IMR-90 (cell line): ENCODE measurements around the gene CTSH. TPM values are rescaled to one million over a fixed set of nuclear protein-coding genes. Genes with fewer than 3 reads are reported as not detected.

ENCODE experiments used
- ATAC-seq: fragments of 200-7000 bp; cut with Tn5 transposase; 2 replicates; pipeline ENCODE4 v1.9.1; 2020; ENCODE audit warnings: low read depth, mild to moderate bottlenecking, moderate library complexity
- BruUV-seq: library from RNA; stranded (reverse); fragments of 400-500 nt; replicated peaks from 2 replicates; lab custom pipeline; 2021; lab: Mats Ljungman, UMichigan
- CTCF ChIA-PET: fragments of 300-600 bp; formaldehyde crosslinking; extraction: SDS; loops from one replicate; lab custom pipeline; 2021; ENCODE audit warnings: antibody characterized with exemption; lab: Yijun Ruan, JAX
- POLR2A ChIA-PET: fragments of 300-600 bp; sonication (Branson Sonifier 250); formaldehyde crosslinking; loops from one replicate; lab custom pipeline; 2022; ENCODE audit warnings: antibody characterized with exemption; ENCODE audit not compliant: unreplicated experiment; lab: Charles Lee
- DNase-seq: peaks from one replicate; pipeline ENCODE4 v3.0.0; 2013
- H2AFZ ChIP-seq: replicated peaks from 2 replicates; pipeline ENCODE3; 2013; ENCODE audit warnings: low read length, mild to moderate bottlenecking; ENCODE audit not compliant: poor library complexity
- H2AK5ac ChIP-seq: 2 replicates; pipeline ENCODE4 v1.6.1; 2013; ENCODE audit warnings: low read depth, low read length, inconsistent platforms
- H2AK9ac ChIP-seq: replicated peaks from 2 replicates; pipeline ENCODE3; 2013; ENCODE audit warnings: mild to moderate bottlenecking, low read depth, low read length, moderate library complexity; ENCODE audit not compliant: poor library complexity
- H2BK120ac ChIP-seq: 2 replicates; pipeline ENCODE4 v1.6.1; 2013; ENCODE audit warnings: low read depth, low read length, inconsistent platforms
- H2BK15ac ChIP-seq: 3 replicates; pipeline ENCODE4 v1.6.1; 2013; ENCODE audit warnings: low read depth, low read length, inconsistent platforms
- H2BK20ac ChIP-seq: 2 replicates; pipeline ENCODE4 v1.6.1; 2013; ENCODE audit warnings: low read depth, mild to moderate bottlenecking, inconsistent platforms, low read length, moderate library complexity
- H2BK5ac ChIP-seq: 2 replicates; pipeline ENCODE4 v1.6.1; 2013; ENCODE audit warnings: mild to moderate bottlenecking, low read depth, low read length, inconsistent platforms; ENCODE audit not compliant: poor library complexity, severe bottlenecking
- H3K14ac ChIP-seq: replicated peaks from 2 replicates; pipeline ENCODE4 v1.6.1; 2013; ENCODE audit warnings: low read depth, low read length, inconsistent platforms
- H3K18ac ChIP-seq: 2 replicates; pipeline ENCODE4 v1.6.1; 2013; ENCODE audit warnings: low read depth, low read length, control low read depth
- H3K23ac ChIP-seq: 2 replicates; pipeline ENCODE4 v1.6.1; 2013; ENCODE audit warnings: low read depth, low read length, inconsistent platforms
- H3K27ac ChIP-seq: 2 replicates; pipeline ENCODE4 v1.5.1; 2013; ENCODE audit warnings: mild to moderate bottlenecking, control low read depth, low read length; ENCODE audit not compliant: insufficient read depth
- H3K27me3 ChIP-seq: 2 replicates; pipeline ENCODE4 v1.6.1; 2013; ENCODE audit warnings: low read length; ENCODE audit not compliant: control insufficient read depth, insufficient read depth
- H3K36me3 ChIP-seq: 2 replicates; pipeline ENCODE4 v1.6.1; 2013; ENCODE audit warnings: low read length, mixed read lengths; ENCODE audit not compliant: control insufficient read depth, insufficient read depth
- H3K4ac ChIP-seq: 2 replicates; pipeline ENCODE4 v1.6.1; 2013; ENCODE audit warnings: low read depth, low read length, inconsistent platforms
- H3K4me1 ChIP-seq: 2 replicates; pipeline ENCODE4 v1.6.1; 2013; ENCODE audit warnings: low read length, mixed read lengths; ENCODE audit not compliant: control insufficient read depth, insufficient read depth
- H3K4me2 ChIP-seq: 2 replicates; pipeline ENCODE4 v1.6.1; 2013; ENCODE audit warnings: low read depth, mild to moderate bottlenecking, control low read depth, low read length, moderate library complexity
- H3K4me3 ChIP-seq: 2 replicates; pipeline ENCODE4 v1.5.1; 2013; ENCODE audit warnings: low read depth, mild to moderate bottlenecking, control low read depth, low read length, moderate library complexity; ENCODE audit not compliant: insufficient read depth
- H3K56ac ChIP-seq: 2 replicates; pipeline ENCODE4 v1.6.1; 2013; ENCODE audit warnings: low read length, inconsistent platforms; ENCODE audit not compliant: insufficient read depth; ENCODE audit errors: extremely low read depth
- H3K79me1 ChIP-seq, 2 experiments: 2 replicates each; pipeline ENCODE4 v1.6.1; 2013; ENCODE audit warnings: low read length in 2 of 2, inconsistent platforms in 1 of 2, low read depth in 1 of 2
- H3K9ac ChIP-seq: 2 replicates; pipeline ENCODE4 v1.6.1; 2013; ENCODE audit warnings: low read depth, low read length, control low read depth
- H3K9me1 ChIP-seq: 2 replicates; pipeline ENCODE4 v1.6.1; 2013; ENCODE audit warnings: low read length, inconsistent platforms; ENCODE audit not compliant: insufficient read depth
- H3K9me3 ChIP-seq: 2 replicates; pipeline ENCODE4 v1.6.1; 2013; ENCODE audit warnings: low read length; ENCODE audit not compliant: control insufficient read depth, insufficient read depth
- H4K20me1 ChIP-seq: 2 replicates; pipeline ENCODE4 v1.6.1; 2013; ENCODE audit warnings: low read length, inconsistent platforms; ENCODE audit not compliant: insufficient read depth
- H4K5ac ChIP-seq: 2 replicates; pipeline ENCODE4 v1.6.1; 2013; ENCODE audit warnings: mild to moderate bottlenecking, low read depth, low read length, control low read depth
- H4K8ac ChIP-seq, 2 experiments: 2 replicates each; pipeline ENCODE4 v1.6.1; 2013; ENCODE audit warnings: low read depth in 2 of 2, low read length in 2 of 2, control low read depth in 1 of 2, inconsistent platforms in 1 of 2
- H4K91ac ChIP-seq: 2 replicates; pipeline ENCODE4 v1.6.1; 2013; ENCODE audit warnings: low read depth, low read length, inconsistent platforms; ENCODE audit not compliant: insufficient read depth
- CTCF ChIP-seq: conservative IDR thresholded peaks from 2 replicates; pipeline ENCODE4 v1.5.1; 2012; ENCODE audit warnings: mild to moderate bottlenecking, low read depth, low read length, improper control_type of control experiment
- FOS ChIP-seq: fragments of 150-350 bp; IDR thresholded peaks from 2 replicates; pipeline ENCODE4 v1.6.1; 2016; ENCODE audit warnings: low read depth, low read length
- MAFK ChIP-seq: IDR thresholded peaks from 2 replicates; pipeline ENCODE4 v1.6.1; 2012; ENCODE audit warnings: low read depth, low read length, improper control_type of control experiment
- SMC3 ChIP-seq: fragments of 150-350 bp; IDR thresholded peaks from 2 replicates; pipeline ENCODE4 v1.6.1; 2016; ENCODE audit warnings: low read depth, mild to moderate bottlenecking, antibody characterized with exemption, low read length, moderate library complexity
- WGBS, 2 experiments: methylation state at CpG; one replicate each; pipeline versions ENCODE4 v1.1.5 to v1.1.7; 2013; ENCODE audit warnings: missing lambda C conversion rate in 2 of 2; ENCODE audit not compliant: insufficient read length in 1 of 2; ENCODE audit errors: extremely low coverage in 2 of 2; 5-methylcytosine and 5-hydroxymethylcytosine counted together
- dilution Hi-C: fragments of 300-500 bp; cut with HindIII; formaldehyde crosslinking; loops from one replicate; pipeline ENCODE4 v1.14.3; 2018; ENCODE audit warnings: low sequenced_read_pairs; ENCODE audit not compliant: unreplicated experiment
- in situ Hi-C: fragments of 300-500 bp; cut with MboI; formaldehyde crosslinking; loops from 3 replicates; pipeline ENCODE4 v1.14.3; 2019; ENCODE audit warnings: low sequenced_read_pairs, inconsistent platforms, mixed read lengths
- intact Hi-C: fragments of 100-400 bp; cut with micrococcal nuclease; formaldehyde crosslinking; loops from 2 replicates; pipeline ENCODE4 v1.10.0; 2022
- polyA plus RNA-seq, 3 experiments: library from polyadenylated mRNA; depleted of rRNA; stranded (reverse); fragments of >200 nt; gene quantifications; 2 replicates each; pipeline ENCODE4 v1.2.3, GENCODE V29; 2012; ENCODE audit warnings: low replicate concordance in 1 of 3
- total RNA-seq: library from RNA; depleted of rRNA; stranded (reverse); fragments of >200 nt; gene quantifications from 2 replicates; pipeline ENCODE4 v1.2.3, GENCODE V29; 2012

Gene CTSH
- total and polyA plus RNA-seq, 2 of the 4 experiments (the other 2 are of a cell fraction): 11.7 to 13.9 TPM

GRCh38 chr15:78907577-78907976 lies 37.3 kb downstream of the CTSH start:
- H3K36me3 ChIP-seq: peaks cover 64% of the 10 kb centered on the region
- no TSS peak for BruUV-seq
- H4K8ac ChIP-seq: peak overlapping the region; percentile 9 to 17; a peak in 1 of 4 replicates
- ChIA-PET CTCF (interaction anchor here (1.1 to 1.7 kb wide), 2 partner anchors 22 to 277 kb away, joined by 3 to 4 read pairs; no protein-coding TSS in a partner anchor), POLR2A (no interaction called here)
- H3K27ac ChIP-seq: no peak overlapping the region; the same call in 1 of the 2 replicates
- no peak overlapping the region for H4K5ac ChIP-seq
- dilution Hi-C loops: no loop called here
- peak overlapping the region; percentile 1; the same call in 1 of the 2 replicates for H3K4ac ChIP-seq
- H3K27me3 ChIP-seq: no peaks in the 10 kb centered on the region
- H3K4me3 ChIP-seq: no peak overlapping the region
- no peak overlapping the region for H2BK20ac ChIP-seq
- no peak overlapping the region for H2AFZ ChIP-seq
- H3K56ac ChIP-seq: no peak overlapping the region
- no peak overlapping the region for H3K18ac ChIP-seq
- H3K79me1 ChIP-seq: peaks cover 40 to 89% of the 10 kb centered on the region in 2 experiments
- peak overlapping the region; percentile 56 for H2BK5ac ChIP-seq
- H3K9ac ChIP-seq: no peak overlapping the region
- DNase-seq (no peak), ATAC-seq (no peak)
- no peak overlapping the region for H2AK9ac ChIP-seq
- no peak overlapping the region for H2AK5ac ChIP-seq
- no peak overlapping the region for H2BK120ac ChIP-seq
- intact Hi-C loops: no loop called here
- peaks cover 20% of the 10 kb centered on the region for H3K4me1 ChIP-seq
- H4K20me1 ChIP-seq: peaks cover 83% of the 10 kb centered on the region
- H3K14ac ChIP-seq: no peak overlapping the region
- H3K9me3 ChIP-seq: no peaks in the 10 kb centered on the region
- no peak overlapping the region for H2BK15ac ChIP-seq
- WGBS, 2 experiments: no CpG with 5 or more reads among the region's 3 CpGs
- peaks cover 14% of the 10 kb centered on the region for H3K9me1 ChIP-seq
- no peak overlapping the region for H4K91ac ChIP-seq
- H3K4me2 ChIP-seq: no peak overlapping the region
- H3K23ac ChIP-seq: no peak overlapping the region
- in situ Hi-C loops: no loop called here
- no peak for TF ChIP-seq MAFK
- TF ChIP-seq SMC3: no peak
- TF ChIP-seq CTCF: peak; percentile 30; the same call in 1 of the 2 replicates
- TF ChIP-seq FOS: no peak
